Heart left ventricle (tissue), 16 donors: ENCODE results near the gene ADCY9. TPM values are rescaled to one million over a fixed set of nuclear protein-coding genes. Genes with fewer than 3 reads are reported as not detected.

ENCODE experiments used
- ATAC-seq, 4 donors: fragments of 200-7000 bp; cut with Tn5 transposase; one replicate each; pipeline ENCODE4 v1.9.1; 2020 to 2022; ENCODE audit warnings: moderate library complexity in 4 of 4, mild to moderate bottlenecking in 3 of 4, moderate number of reproducible peaks in 1 of 4
- DNase-seq, 5 donors: peaks; one replicate each; pipeline ENCODE4 v3.0.0-alpha.2; 2020
- H3K27ac ChIP-seq, 12 donors: fragments of 200-600 bp; sonication (generic) in 4 of 12; one replicate each; pipeline versions ENCODE4 v1.5.0 to v1.8.0; 2016 to 2022; ENCODE audit warnings: mild to moderate bottlenecking in 2 of 12
- H3K27me3 ChIP-seq, 9 donors: fragments of 200-600 bp; sonication (generic) in 2 of 9; one replicate each; pipeline versions ENCODE4 v1.5.1 to v1.8.0; 2016 to 2022; ENCODE audit warnings: mild to moderate bottlenecking in 3 of 9
- H3K36me3 ChIP-seq, 9 donors: fragments of 200-600 bp; sonication (generic) in 2 of 9; one replicate each; pipeline versions ENCODE4 v1.5.0 to v1.8.0; 2018 to 2022; ENCODE audit warnings: mild to moderate bottlenecking in 2 of 9
- H3K4me1 ChIP-seq, 12 donors: fragments of 200-600 bp; sonication (generic) in 4 of 12; one replicate each; pipeline versions ENCODE4 v1.5.0 to v1.8.0; 2016 to 2022; ENCODE audit warnings: mild to moderate bottlenecking in 3 of 12
- H3K4me3 ChIP-seq, 12 donors: fragments of 200-600 bp; sonication (generic) in 4 of 12; one replicate each; pipeline versions ENCODE4 v1.5.0 to v1.8.0; 2017 to 2022; ENCODE audit warnings: mild to moderate bottlenecking in 9 of 12, moderate library complexity in 4 of 12
- H3K9me3 ChIP-seq, 12 donors: fragments of 200-600 bp; sonication (generic) in 4 of 12; one replicate each; pipeline versions ENCODE4 v1.5.0 to v1.8.0; 2016 to 2022; ENCODE audit warnings: mild to moderate bottlenecking in 1 of 12
- POLR2A ChIP-seq, 2 donors: fragments of 450-650 bp; IDR thresholded peaks; one replicate each; pipeline ENCODE4 v1.6.1; 2017; ENCODE audit warnings: antibody characterized with exemption in 2 of 2, mild to moderate bottlenecking in 2 of 2, moderate library complexity in 2 of 2
- WGBS, 4 donors: extraction: QIAGEN DNeasy Blood & Tissue Kit in 2 of 4; methylation state at CpG; one replicate each; pipeline versions ENCODE4 v1.1.5 to v1.1.7; 2013 to 2018; 5-methylcytosine and 5-hydroxymethylcytosine counted together
- intact Hi-C, 10 donors: fragments of 100-400 bp; cut with DNase I; formaldehyde crosslinking; loops; one replicate each; pipeline versions ENCODE4 v1.11.1 to v1.14.2; 2022
- polyA plus RNA-seq, 2 donors: library from polyadenylated mRNA; stranded (reverse); fragments of 200-250 nt; gene quantifications; one replicate each; pipeline ENCODE4 v1.2.3, GENCODE V29; 2013
- total RNA-seq, 9 donors: library from RNA; depleted of rRNA in 2 of 9; stranded (reverse); fragments of >200 nt in 2 of 9; fragmentation: NEBNext Ultra II Directional in 3 of 9; extraction: Animal tissue kit (Norgen Biotek cat#: 25700) in 3 of 9; gene quantifications; one replicate each; pipeline versions ENCODE4 v1.1.0 to v1.2.4, GENCODE V29; 2016 to 2023
- TF ChIP-seq, protein P1 (sequence below), 12 donors: fragments of 200-600 bp; sonication (generic) in 4 of 12; IDR thresholded peaks; one replicate each; pipeline versions ENCODE4 v1.5.0 to v1.8.0; 2018 to 2022; ENCODE audit warnings: antibody characterized with exemption in 12 of 12, mild to moderate bottlenecking in 5 of 12
- donor health status: ischemic (EF 13 %, LVEDD 7.1; RV severe dilation, severe dysfunction).
- donor health status: healthy with polysubstance abuse.
- donor health status: DM: no; HTN: yes; CAD: no.
- donor health status: DM: no; HTN: no; CAD: no.
- donor health status: ischemic (EF 25% LVEDD 6.9; RV normal size, moderate dysfunction).
- donor health status: ischemic (EF 25% LVEDD 5.7; RV mildly dilated, moderate dysfunction).
- donor health status: healthy.
- donor health status: DM: yes; HTN: yes; CAD: no.
- donor health status: ischemic (EF 35%, LVEDD 5.7; RV mildly dilated, moderate dysfunction).
- donor health status: nonischemic (EF 11% LVEDD 7.7; RV severe dilation, severe dysfunction).
- donor health status: DM: yes; HTN: yes; CAD: no.
- donor health status: PGD.
- donor health status: ischemic (EF 29% LVEDD 5.4; RV normal size, mild dysfunction).
- donor health status: nonischemic (EF 23%, LVEDD 6.1; RV moderate dilation, normal function).

The ADCY9 gene
- total and polyA plus RNA-seq, 11 donors, result 11.8 to 85.8 (median 45.0) TPM

DNA sequence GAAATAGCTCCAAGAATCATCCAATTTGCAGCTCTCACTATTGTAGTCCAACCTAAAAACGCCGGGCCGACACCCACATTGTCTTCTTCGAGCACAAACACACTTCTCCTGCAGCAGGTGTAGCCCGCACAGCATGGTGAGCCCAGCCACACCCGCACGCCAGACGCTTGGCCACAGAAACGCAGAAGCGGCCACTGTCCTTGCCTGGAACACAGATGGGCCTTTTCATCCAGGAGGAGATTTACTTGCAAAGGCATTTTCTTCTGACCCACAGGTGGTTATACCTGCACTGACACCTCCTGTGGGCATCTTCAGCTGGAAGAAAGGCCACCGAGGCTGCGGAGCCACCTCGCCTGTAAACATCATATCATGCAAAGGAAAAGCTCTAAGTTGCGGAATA, 98.4 kb downstream of the ADCY9 start:
- Histone ChIP-seq H3K27ac (no peak overlapping the region), H3K4me3 (no peak overlapping the region), H3K9me3 (no peaks in the 10 kb centered on the region), H3K36me3 (no peaks in the 10 kb centered on the region), H3K4me1 (peaks cover 0 to 24% (median 6%) of the 10 kb centered on the region in 12 donors), H3K27me3 (no peaks in the 10 kb centered on the region)
- 92 to 96% (median 94%) methylated on average over 14 of the region's 14 CpGs for WGBS, 4 donors
- TF ChIP-seq, protein P1, sequence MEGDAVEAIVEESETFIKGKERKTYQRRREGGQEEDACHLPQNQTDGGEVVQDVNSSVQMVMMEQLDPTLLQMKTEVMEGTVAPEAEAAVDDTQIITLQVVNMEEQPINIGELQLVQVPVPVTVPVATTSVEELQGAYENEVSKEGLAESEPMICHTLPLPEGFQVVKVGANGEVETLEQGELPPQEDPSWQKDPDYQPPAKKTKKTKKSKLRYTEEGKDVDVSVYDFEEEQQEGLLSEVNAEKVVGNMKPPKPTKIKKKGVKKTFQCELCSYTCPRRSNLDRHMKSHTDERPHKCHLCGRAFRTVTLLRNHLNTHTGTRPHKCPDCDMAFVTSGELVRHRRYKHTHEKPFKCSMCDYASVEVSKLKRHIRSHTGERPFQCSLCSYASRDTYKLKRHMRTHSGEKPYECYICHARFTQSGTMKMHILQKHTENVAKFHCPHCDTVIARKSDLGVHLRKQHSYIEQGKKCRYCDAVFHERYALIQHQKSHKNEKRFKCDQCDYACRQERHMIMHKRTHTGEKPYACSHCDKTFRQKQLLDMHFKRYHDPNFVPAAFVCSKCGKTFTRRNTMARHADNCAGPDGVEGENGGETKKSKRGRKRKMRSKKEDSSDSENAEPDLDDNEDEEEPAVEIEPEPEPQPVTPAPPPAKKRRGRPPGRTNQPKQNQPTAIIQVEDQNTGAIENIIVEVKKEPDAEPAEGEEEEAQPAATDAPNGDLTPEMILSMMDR (IDR thresholded peaks at IDR 0.05), result no peak
- TF ChIP-seq POLR2A (IDR thresholded peaks at IDR 0.05), result no peak
- intact Hi-C loops, result loop anchor here in 1 of 10 donors (10.0 kb wide), 1 partner anchor 97 kb away; the partner anchor contains the start of gene ADCY9
- no peak for ATAC-seq
- DNase-seq, result no peak

DNA sequence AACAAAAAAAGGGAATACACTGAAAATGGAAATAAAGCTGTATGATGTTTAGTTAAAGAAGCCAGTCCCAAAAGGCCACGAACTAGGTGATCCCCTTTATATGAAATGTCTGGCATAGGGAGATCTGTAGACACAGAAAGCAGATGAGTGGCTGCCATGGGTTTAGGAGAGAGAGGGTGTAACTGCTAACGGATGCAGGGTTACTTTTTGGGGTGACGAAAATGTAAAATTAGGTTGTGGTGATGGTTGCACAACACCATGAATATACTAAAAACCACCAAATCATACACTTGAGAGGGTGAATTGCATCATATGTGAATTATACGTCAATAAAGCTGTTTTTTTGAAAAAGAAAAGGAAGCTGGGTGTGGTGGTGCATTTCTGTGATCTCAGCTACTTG, 99.6 kb downstream of the ADCY9 start:
- ATAC-seq (no peak), DNase-seq (no peak)
- no peak for TF ChIP-seq POLR2A (IDR thresholded peaks at IDR 0.05)
- TF ChIP-seq, protein P1 (IDR thresholded peaks at IDR 0.05), result no peak
- Histone ChIP-seq H3K27ac (no peak overlapping the region), H3K9me3 (no peaks in the 10 kb centered on the region), H3K4me1 (peaks cover 0 to 33% (median 7%) of the 10 kb centered on the region in 12 donors), H3K27me3 (no peaks in the 10 kb centered on the region), H3K36me3 (no peaks in the 10 kb centered on the region), H3K4me3 (no peak overlapping the region)
- intact Hi-C loops, result loop anchor here in 1 of 10 donors (10.0 kb wide), 1 partner anchor 98 kb away; the partner anchor contains the start of gene ADCY9
- 67 to 72% (median 70%) methylated on average over 4 of the region's 4 CpGs for WGBS, 4 donors

DNA sequence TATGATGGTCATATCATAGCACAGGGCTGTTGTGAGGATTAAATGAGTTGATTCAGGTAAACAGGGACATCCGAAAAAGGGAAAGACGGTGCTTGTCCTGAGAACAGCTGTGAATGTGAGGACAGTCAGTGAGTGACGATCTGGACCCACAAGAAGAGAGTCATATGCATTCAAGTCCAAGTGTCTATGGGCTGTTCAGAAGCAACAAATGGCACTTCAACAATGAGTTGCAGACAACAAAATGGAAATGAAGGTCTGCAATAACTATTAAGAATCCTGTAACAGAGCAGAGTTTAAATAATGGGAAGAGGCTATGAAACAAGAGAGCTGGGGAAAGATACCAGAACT, 100.3 kb downstream of the ADCY9 start:
- Histone ChIP-seq H3K4me1 (peaks cover 0 to 40% (median 9%) of the 10 kb centered on the region in 12 donors), H3K4me3 (no peak overlapping the region), H3K27ac (no peak overlapping the region), H3K9me3 (no peaks in the 10 kb centered on the region), H3K36me3 (no peaks in the 10 kb centered on the region), H3K27me3 (no peaks in the 10 kb centered on the region)
- ATAC-seq, result no peak
- 83 to 91% (median 88%) methylated on average over 3 of the region's 3 CpGs for WGBS, 4 donors
- intact Hi-C loops, result loop anchor here in 1 of 10 donors (10.0 kb wide), 1 partner anchor 99 kb away; the partner anchor contains the start of gene ADCY9
- TF ChIP-seq, protein P1 (IDR thresholded peaks at IDR 0.05), result no peak
- TF ChIP-seq POLR2A (IDR thresholded peaks at IDR 0.05), result no peak
- DNase-seq, result no peak

DNA sequence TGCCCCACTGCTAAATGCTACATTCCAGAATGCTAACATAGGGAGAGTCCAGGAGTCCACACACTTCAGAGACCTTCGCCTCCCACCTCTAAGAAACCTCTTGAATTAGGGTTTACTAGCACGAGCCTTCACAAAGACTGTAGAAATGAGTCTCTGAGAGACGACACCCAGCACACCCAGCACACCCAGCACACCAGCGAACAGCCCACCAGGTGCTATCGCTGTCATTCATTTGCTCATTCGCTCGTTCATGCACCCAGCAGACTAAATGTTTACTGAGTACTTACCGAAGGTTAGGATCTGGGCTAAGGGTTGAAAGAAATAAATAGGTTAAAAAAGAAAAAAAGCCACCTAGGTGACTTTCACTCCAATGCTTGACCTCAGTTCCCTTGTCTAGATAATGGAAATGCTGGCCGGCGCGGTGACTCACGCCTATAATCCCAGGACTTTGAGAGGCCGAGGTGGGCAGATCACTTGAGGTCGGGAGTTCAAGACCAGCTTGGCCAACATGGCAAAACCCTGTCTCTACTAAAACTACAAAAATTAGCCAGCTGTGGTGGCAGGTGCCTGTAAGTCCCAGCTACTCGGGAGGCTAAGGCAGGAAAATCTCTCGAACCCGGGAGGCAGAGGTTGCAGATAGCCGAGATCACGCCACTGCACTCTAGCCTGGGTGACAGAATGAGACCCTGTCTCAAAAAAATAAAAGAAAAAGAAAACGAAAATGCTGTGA, 100.8 kb downstream of the ADCY9 start:
- Histone ChIP-seq H3K9me3 (no peaks in the 10 kb centered on the region), H3K27me3 (no peaks in the 10 kb centered on the region), H3K4me3 (no peak overlapping the region), H3K36me3 (no peaks in the 10 kb centered on the region), H3K4me1 (peaks cover 0 to 41% (median 9%) of the 10 kb centered on the region in 12 donors), H3K27ac (no peak overlapping the region)
- DNase-seq, result no peak
- intact Hi-C loops, result loop anchor here in 1 of 10 donors (10.0 kb wide), 1 partner anchor 99 kb away; the partner anchor contains the start of gene ADCY9
- no peak for TF ChIP-seq POLR2A (IDR thresholded peaks at IDR 0.05)
- TF ChIP-seq, protein P1 (IDR thresholded peaks at IDR 0.05), result no peak
- WGBS, 4 donors, result 91 to 93% (median 92%) methylated on average over 19 to 20 of the region's 20 CpGs
- ATAC-seq, result no peak
